Naive thymus-derived CD8-positive, alpha-beta T cell (primary cell): Measurements from ENCODE around the gene WDR89. TPM values are rescaled to one million over a fixed set of nuclear protein-coding genes. Genes with fewer than 3 reads are reported as not detected.
"Not testable (repeated sequence)": the region's sequence is repeated elsewhere in the genome, so short reads cannot be mapped to it uniquely, and the experiment has no call there.

ENCODE experiments used
- ATAC-seq, 2 donors: fragments of 150-1000 bp; cut with Tn5 transposase in 1 of 2; sonication (Bioruptor Pico), chemical (Tn5 transposase) in 1 of 2; 1 replicate in 1 of 2; 2 replicates in 1 of 2; pipeline ENCODE4 v1.10.0; 2021; ENCODE audit warnings: mild to moderate bottlenecking in 2 of 2, moderate library complexity in 2 of 2
- POLR2A ChIA-PET: fragments of 350-600 bp; sonication (Branson Sonifier 250); formaldehyde crosslinking; loops from one replicate; lab custom pipeline; 2021; ENCODE audit warnings: antibody characterized with exemption; lab: Charles Lee
- DNase-seq, 10 donors: peaks; one replicate each; pipeline versions ENCODE4 v3.0.0 to v3.0.0-alpha.2; 2020 to 2022
- H3K27ac Mint-ChIP-seq, 10 donors: one replicate each; pipeline ENCODE4 v1.8.0; 2020 to 2022; ENCODE audit warnings: mild to moderate bottlenecking in 10 of 10, mixed read lengths in 10 of 10, moderate library complexity in 4 of 10, inconsistent platforms in 1 of 10
- H3K27me3 Mint-ChIP-seq, 5 donors: one replicate each; pipeline ENCODE4 v1.8.0; 2021 to 2022; ENCODE audit warnings: mixed read lengths in 5 of 5
- H3K36me3 Mint-ChIP-seq, 3 donors: one replicate each; pipeline ENCODE4 v1.8.0; 2020 to 2022; ENCODE audit warnings: mixed read lengths in 3 of 3, mild to moderate bottlenecking in 2 of 3, inconsistent platforms in 1 of 3
- H3K4me1 Mint-ChIP-seq, 4 donors: one replicate each; pipeline ENCODE4 v1.8.0; 2021 to 2022; ENCODE audit warnings: mixed read lengths in 4 of 4
- H3K4me3 Mint-ChIP-seq, 10 donors: one replicate each; pipeline ENCODE4 v1.8.0; 2020 to 2022; ENCODE audit warnings: mild to moderate bottlenecking in 10 of 10, mixed read lengths in 10 of 10, moderate library complexity in 6 of 10, inconsistent platforms in 1 of 10
- H3K9me3 Mint-ChIP-seq, 9 donors: one replicate each; pipeline ENCODE4 v1.8.0; 2020 to 2022; ENCODE audit warnings: mixed read lengths in 9 of 9, mild to moderate bottlenecking in 3 of 9, inconsistent platforms in 1 of 9, moderate library complexity in 1 of 9
- polyA plus RNA-seq, 3 donors: library from polyadenylated mRNA; unstranded; fragments of 300-500 nt; fragmentation: Illumina TruSeq; gene quantifications; one replicate each; pipeline ENCODE4 v1.2.3, GENCODE V29; 2021
- total RNA-seq, 8 experiments: library from RNA in 2 of 8; stranded (reverse) in 2 of 8; gene quantifications; one replicate each; pipeline ENCODE4 v1.2.3 and lab custom pipeline; 2021 to 2026

WDR89 gene
- total and polyA plus RNA-seq, 5 experiments from 2014 or later, result 18.7 to 41.4 (median 21.6) TPM

GRCh38 chr14:63583046-63583445 is 58.6 kb downstream of the WDR89 start:
- POLR2A ChIA-PET, H3K4me3 Mint-ChIP-seq, H3K36me3 Mint-ChIP-seq, ATAC-seq, DNase-seq, H3K9me3 Mint-ChIP-seq, H3K4me1 Mint-ChIP-seq, H3K27ac Mint-ChIP-seq, H3K27me3 Mint-ChIP-seq: not testable (repeated sequence)

GRCh38 chr14:63581491-63581890 is 60.2 kb downstream of the WDR89 start:
- H3K4me1 Mint-ChIP-seq, result no peaks in the 10 kb centered on the region

GRCh38 chr14:63578300-63578699 is 63.4 kb downstream of the WDR89 start:
- H3K9me3 Mint-ChIP-seq, result no peaks in the 10 kb centered on the region
- H3K36me3 Mint-ChIP-seq, result no peaks in the 10 kb centered on the region
- ATAC-seq (no peak), DNase-seq (no peak)
- no peak overlapping the region for H3K4me3 Mint-ChIP-seq
- peaks cover 0 to 10% (median 7%) of the 10 kb centered on the region in 5 donors for H3K27me3 Mint-ChIP-seq
- no peak overlapping the region for H3K27ac Mint-ChIP-seq
- POLR2A ChIA-PET, result no interaction called here
- H3K4me1 Mint-ChIP-seq, result no peaks in the 10 kb centered on the region

More at GRCh38 chr14:63581491-63581890, 60.2 kb downstream of the WDR89 start:
- Mint-ChIP-seq H3K36me3 (no peaks in the 10 kb centered on the region), H3K9me3 (no peaks in the 10 kb centered on the region), H3K4me3 (no peak overlapping the region), H3K27ac (no peak overlapping the region), H3K27me3 (peaks cover 0 to 6% (median 4%) of the 10 kb centered on the region in 5 donors)
- DNase-seq (no peak), ATAC-seq (no peak)
- POLR2A ChIA-PET, result no interaction called here

- Mint-ChIP-seq H3K4me1 (no peaks in the 10 kb centered on the region), H3K27ac (no peak overlapping the region), H3K36me3 (no peaks in the 10 kb centered on the region), H3K4me3 (no peak overlapping the region), H3K27me3 (peaks cover 0 to 8% (median 1%) of the 10 kb centered on the region in 5 donors), H3K9me3 (no peaks in the 10 kb centered on the region)
- ATAC-seq, result no peak
- POLR2A ChIA-PET, result no interaction called here
- no peak for DNase-seq
These were observed 68.1 kb downstream of the WDR89 start for GRCh38 chr14:63573581-63573980.

GRCh38 chr14:63565448-63565847 is 76.2 kb downstream of the WDR89 start:
- H3K4me3 Mint-ChIP-seq, result no peak overlapping the region
- no peaks in the 10 kb centered on the region for H3K36me3 Mint-ChIP-seq
- POLR2A ChIA-PET, result no interaction called here
- no peak overlapping the region for H3K27ac Mint-ChIP-seq
- H3K4me1 Mint-ChIP-seq, result no peaks in the 10 kb centered on the region
- H3K27me3 Mint-ChIP-seq, result peaks cover 0 to 17% (median 9%) of the 10 kb centered on the region in 5 donors
- ATAC-seq (no peak), DNase-seq (no peak)
- no peaks in the 10 kb centered on the region for H3K9me3 Mint-ChIP-seq

- Mint-ChIP-seq H3K4me1 (no peaks in the 10 kb centered on the region), H3K4me3 (no peak overlapping the region), H3K9me3 (peaks cover 0 to 2% (median 0%) of the 10 kb centered on the region in 9 donors), H3K27ac (no peak overlapping the region), H3K27me3 (peaks cover 0 to 17% (median 9%) of the 10 kb centered on the region in 5 donors), H3K36me3 (no peaks in the 10 kb centered on the region)
- DNase-seq, result no peak
- no peak for ATAC-seq
- POLR2A ChIA-PET, result no interaction called here
These were observed 77.4 kb downstream of the WDR89 start for GRCh38 chr14:63564318-63564717.

- Mint-ChIP-seq H3K4me1 (no peaks in the 10 kb centered on the region), H3K36me3 (no peaks in the 10 kb centered on the region), H3K27ac (no peak overlapping the region), H3K27me3 (peaks cover 0 to 17% (median 9%) of the 10 kb centered on the region in 5 donors), H3K9me3 (peaks cover 0 to 2% (median 0%) of the 10 kb centered on the region in 9 donors), H3K4me3 (no peak overlapping the region)
- POLR2A ChIA-PET, result no interaction called here
- DNase-seq (no peak), ATAC-seq (no peak)
These were observed 78.2 kb downstream of the WDR89 start for GRCh38 chr14:63563370-63564026.

- H3K27me3 Mint-ChIP-seq, result peaks cover 0 to 17% (median 9%) of the 10 kb centered on the region in 5 donors
- no peak overlapping the region for H3K27ac Mint-ChIP-seq
- H3K36me3 Mint-ChIP-seq, result no peaks in the 10 kb centered on the region
- POLR2A ChIA-PET, result no interaction called here
- peaks cover 0 to 2% (median 0%) of the 10 kb centered on the region in 9 donors for H3K9me3 Mint-ChIP-seq
- H3K4me1 Mint-ChIP-seq, result no peaks in the 10 kb centered on the region
- DNase-seq, result no peak
- H3K4me3 Mint-ChIP-seq, result no peak overlapping the region
- no peak for ATAC-seq
These were observed 79.3 kb downstream of the WDR89 start for GRCh38 chr14:63562405-63562804.

GRCh38 chr14:63555572-63555971 is 86.1 kb downstream of the WDR89 start:
- Mint-ChIP-seq H3K4me3 (no peak overlapping the region), H3K27me3 (peaks cover 0 to 3% (median 0%) of the 10 kb centered on the region in 5 donors), H3K27ac (no peak overlapping the region), H3K36me3 (no peaks in the 10 kb centered on the region), H3K9me3 (peaks cover 0 to 2% (median 0%) of the 10 kb centered on the region in 9 donors), H3K4me1 (no peaks in the 10 kb centered on the region)
- POLR2A ChIA-PET, result no interaction called here
- DNase-seq (no peak), ATAC-seq (no peak)

- no peaks in the 10 kb centered on the region for H3K36me3 Mint-ChIP-seq
- no peak overlapping the region for H3K4me3 Mint-ChIP-seq
- no peak overlapping the region for H3K27ac Mint-ChIP-seq
- H3K9me3 Mint-ChIP-seq, result no peaks in the 10 kb centered on the region
- POLR2A ChIA-PET, result no interaction called here
- no peak for ATAC-seq
- DNase-seq, result no peak
- no peaks in the 10 kb centered on the region for H3K27me3 Mint-ChIP-seq
- no peaks in the 10 kb centered on the region for H3K4me1 Mint-ChIP-seq
These were observed 90.3 kb downstream of the WDR89 start for GRCh38 chr14:63551332-63551731.

- H3K9me3 Mint-ChIP-seq, result no peaks in the 10 kb centered on the region
- POLR2A ChIA-PET, result no interaction called here
- DNase-seq, result no peak
- ATAC-seq, result no peak
- no peak overlapping the region for H3K27ac Mint-ChIP-seq
- no peaks in the 10 kb centered on the region for H3K36me3 Mint-ChIP-seq
- no peak overlapping the region for H3K4me3 Mint-ChIP-seq
- H3K27me3 Mint-ChIP-seq, result no peaks in the 10 kb centered on the region
- H3K4me1 Mint-ChIP-seq, result peaks cover 6 to 21% (median 12%) of the 10 kb centered on the region in 4 donors
These were observed 93.8 kb downstream of the WDR89 start for GRCh38 chr14:63547798-63548335.
